DOHH2 (cell line): Measurements from ENCODE around the gene DGKB.

Experiments used
- EZH2phosphoT487 ChIP-seq: fragments of 200-600 bp; sonication (generic); IDR thresholded peaks from 2 replicates; pipeline ENCODE4 v1.6.1; 2017; ENCODE audit warnings: borderline replicate concordance, mild to moderate bottlenecking, antibody characterized with exemption, low read length, moderate library complexity, mixed read lengths
- TF ChIP-seq, protein P1 (sequence below): fragments of 200-600 bp; sonication (generic); IDR thresholded peaks from one replicate; pipeline ENCODE4 v1.5.1; 2014; ENCODE audit warnings: antibody characterized with exemption, mild to moderate bottlenecking, low read depth, low read length; ENCODE audit not compliant: poor library complexity, severe bottlenecking

DNA sequence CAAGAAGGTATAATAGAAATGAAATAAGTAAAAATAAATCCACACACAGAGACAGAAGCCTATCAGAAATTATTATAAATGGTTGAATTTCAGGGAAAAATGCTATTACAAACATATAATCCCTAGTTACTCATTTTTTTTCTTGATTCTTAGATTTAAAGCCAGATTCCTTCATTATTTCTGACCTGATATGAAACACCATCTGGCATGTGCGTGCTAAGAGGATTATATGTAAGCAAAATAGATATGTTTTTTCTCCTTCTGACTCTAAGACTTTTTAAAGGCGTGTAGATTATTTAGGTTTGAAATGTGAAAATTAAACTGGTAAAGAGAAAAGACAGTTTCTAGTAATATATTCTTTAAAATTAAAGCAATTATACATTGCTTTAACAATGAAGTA lies 676.4 kb downstream of the DGKB start:
- TF ChIP-seq, protein P1, sequence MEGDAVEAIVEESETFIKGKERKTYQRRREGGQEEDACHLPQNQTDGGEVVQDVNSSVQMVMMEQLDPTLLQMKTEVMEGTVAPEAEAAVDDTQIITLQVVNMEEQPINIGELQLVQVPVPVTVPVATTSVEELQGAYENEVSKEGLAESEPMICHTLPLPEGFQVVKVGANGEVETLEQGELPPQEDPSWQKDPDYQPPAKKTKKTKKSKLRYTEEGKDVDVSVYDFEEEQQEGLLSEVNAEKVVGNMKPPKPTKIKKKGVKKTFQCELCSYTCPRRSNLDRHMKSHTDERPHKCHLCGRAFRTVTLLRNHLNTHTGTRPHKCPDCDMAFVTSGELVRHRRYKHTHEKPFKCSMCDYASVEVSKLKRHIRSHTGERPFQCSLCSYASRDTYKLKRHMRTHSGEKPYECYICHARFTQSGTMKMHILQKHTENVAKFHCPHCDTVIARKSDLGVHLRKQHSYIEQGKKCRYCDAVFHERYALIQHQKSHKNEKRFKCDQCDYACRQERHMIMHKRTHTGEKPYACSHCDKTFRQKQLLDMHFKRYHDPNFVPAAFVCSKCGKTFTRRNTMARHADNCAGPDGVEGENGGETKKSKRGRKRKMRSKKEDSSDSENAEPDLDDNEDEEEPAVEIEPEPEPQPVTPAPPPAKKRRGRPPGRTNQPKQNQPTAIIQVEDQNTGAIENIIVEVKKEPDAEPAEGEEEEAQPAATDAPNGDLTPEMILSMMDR, result no peak
- TF ChIP-seq EZH2phosphoT487, result no peak
